GM12892 (cell line): ENCODE results near the gene IMMT.

Source experiments
- POLR2A ChIP-seq: IDR thresholded peaks from 2 replicates; pipeline ENCODE4 v1.6.1; 2011; ENCODE audit warnings: low read depth, low read length, control low read depth
- POLR2AphosphoS5 ChIP-seq: IDR thresholded peaks from 2 replicates; pipeline ENCODE4 v1.6.1; 2011; ENCODE audit warnings: low read depth, low read length, control low read depth

DNA sequence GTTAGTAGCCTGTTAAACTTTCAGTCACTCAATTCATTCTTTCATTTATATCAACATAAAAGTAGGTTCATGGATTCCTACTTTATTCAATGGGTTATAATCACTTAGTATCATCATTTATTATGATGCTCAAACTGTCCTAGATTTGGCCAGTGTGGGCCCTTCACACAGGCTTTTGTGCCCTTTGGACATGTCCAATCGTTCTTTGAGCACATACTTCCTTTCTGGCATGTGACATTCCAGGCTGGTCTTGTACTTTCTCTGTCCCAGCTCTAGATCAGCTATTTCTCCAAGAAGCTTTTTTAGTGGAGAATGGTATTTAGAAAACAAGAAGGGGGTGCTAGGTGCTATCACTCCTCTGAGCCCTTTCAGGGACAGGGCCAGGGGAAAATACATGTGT, 101.0 kb downstream of the IMMT start:
- no peak for TF ChIP-seq POLR2AphosphoS5
- no peak for TF ChIP-seq POLR2A
